ENCODE data around the gene GALNT9. TPM values are rescaled to one million over a fixed set of nuclear protein-coding genes. Genes with fewer than 3 reads are reported as not detected.

GALNT9 gene
- total RNA-seq, 2 donors from 2014 or later: 4.0 to 10.8 TPM

DNA sequence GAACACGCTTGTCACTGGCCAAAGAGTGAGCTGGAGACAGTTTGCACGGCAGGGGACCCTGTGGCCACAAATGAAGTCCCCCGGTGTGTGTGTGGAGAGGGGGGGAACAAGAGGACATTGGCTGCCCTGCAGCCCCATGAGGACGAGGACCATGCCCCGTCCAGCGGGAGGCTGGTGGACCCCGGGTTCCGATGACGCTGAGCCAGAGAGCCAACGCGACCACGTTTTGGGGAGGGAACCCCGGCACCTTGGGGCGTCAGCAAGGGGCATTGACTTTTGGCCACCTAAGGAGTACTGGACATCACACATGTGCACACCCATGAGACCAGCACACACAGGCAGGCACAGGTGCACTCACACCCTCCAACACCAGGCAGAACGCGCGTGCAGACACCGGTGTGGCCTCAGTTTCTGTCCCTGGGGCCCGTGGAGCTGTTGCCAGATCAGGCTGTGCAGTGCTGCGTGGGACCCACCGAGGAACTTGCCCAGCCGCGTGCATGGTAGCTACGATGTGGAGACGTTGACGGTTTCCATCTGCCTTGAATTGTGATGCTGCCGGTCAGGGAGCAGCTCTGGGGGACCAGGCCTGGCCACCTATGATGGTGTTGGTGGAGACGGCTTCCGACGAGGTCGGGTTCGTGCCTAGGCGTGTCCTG lies 158.6 kb downstream of the GALNT9 start:
- Histone ChIP-seq H3K4me3 (no peak overlapping the region), H3K27ac (no peak overlapping the region), H3K27me3 (no peaks in the 10 kb centered on the region), H3K9me3 (no peaks in the 10 kb centered on the region), H3K4me1 (no peaks in the 10 kb centered on the region), H3K36me3 (no peaks in the 10 kb centered on the region)
- DNase-seq (ENCODE audit: low spot score): no peak
- TF ChIP-seq, protein P1, sequence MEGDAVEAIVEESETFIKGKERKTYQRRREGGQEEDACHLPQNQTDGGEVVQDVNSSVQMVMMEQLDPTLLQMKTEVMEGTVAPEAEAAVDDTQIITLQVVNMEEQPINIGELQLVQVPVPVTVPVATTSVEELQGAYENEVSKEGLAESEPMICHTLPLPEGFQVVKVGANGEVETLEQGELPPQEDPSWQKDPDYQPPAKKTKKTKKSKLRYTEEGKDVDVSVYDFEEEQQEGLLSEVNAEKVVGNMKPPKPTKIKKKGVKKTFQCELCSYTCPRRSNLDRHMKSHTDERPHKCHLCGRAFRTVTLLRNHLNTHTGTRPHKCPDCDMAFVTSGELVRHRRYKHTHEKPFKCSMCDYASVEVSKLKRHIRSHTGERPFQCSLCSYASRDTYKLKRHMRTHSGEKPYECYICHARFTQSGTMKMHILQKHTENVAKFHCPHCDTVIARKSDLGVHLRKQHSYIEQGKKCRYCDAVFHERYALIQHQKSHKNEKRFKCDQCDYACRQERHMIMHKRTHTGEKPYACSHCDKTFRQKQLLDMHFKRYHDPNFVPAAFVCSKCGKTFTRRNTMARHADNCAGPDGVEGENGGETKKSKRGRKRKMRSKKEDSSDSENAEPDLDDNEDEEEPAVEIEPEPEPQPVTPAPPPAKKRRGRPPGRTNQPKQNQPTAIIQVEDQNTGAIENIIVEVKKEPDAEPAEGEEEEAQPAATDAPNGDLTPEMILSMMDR (IDR thresholded peaks at IDR 0.05): no peak

DNA sequence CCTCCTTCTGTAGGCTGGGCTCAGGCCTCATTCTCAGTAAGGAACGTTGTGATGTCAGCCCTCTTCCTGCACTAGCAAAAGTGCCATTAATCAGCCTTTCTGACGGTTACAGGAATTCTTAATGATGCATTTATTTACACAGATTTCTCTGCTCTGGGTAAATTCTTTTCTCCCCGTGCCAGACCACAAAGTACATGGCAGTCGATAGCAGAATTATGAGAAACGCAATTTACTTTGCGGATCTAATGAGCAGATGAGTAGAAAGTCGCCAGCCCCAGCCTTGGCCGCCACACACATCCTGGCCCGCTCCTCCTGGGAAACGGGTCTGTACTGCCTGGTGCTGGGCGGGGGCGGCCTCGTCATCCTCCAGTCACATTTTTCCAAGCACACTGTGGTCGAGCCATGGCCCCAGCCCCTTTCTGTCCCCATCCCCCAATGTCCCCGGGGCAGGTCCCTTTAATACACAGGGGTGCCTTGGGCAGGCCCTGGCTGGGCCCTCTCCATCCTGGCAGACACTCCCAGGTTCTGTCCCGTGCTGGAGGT lies 159.2 kb downstream of the GALNT9 start:
- H3K4me3 ChIP-seq: no peak overlapping the region
- H3K36me3 ChIP-seq: no peaks in the 10 kb centered on the region
- H3K4me1 ChIP-seq: no peaks in the 10 kb centered on the region
- no peak overlapping the region for H3K27ac ChIP-seq
- no peak for DNase-seq (ENCODE audit: low spot score)
- TF ChIP-seq, protein P1 (IDR thresholded peaks at IDR 0.05): no peak
- no peaks in the 10 kb centered on the region for H3K27me3 ChIP-seq
- H3K9me3 ChIP-seq: no peaks in the 10 kb centered on the region

DNA sequence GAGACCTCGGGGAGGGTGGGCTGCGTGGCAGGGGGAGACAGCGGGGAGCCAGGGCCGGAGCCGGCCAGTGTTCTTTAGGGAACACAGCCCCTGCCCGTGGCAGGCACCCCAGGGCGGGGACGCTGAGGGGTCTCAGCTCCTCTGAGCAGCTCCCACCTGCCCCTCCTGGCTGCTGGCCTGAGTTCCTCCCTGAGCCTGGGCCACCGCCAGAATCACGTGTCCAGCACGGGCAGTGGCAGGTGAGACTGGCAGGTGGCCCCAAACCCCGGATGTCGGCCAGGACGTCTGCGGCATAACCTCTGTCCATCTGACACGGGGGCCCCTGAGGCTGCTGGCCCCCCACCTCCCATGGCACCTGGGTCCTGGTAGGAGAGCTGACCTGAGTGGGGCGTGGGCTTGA lies 160.0 kb downstream of the GALNT9 start:
- no peaks in the 10 kb centered on the region for H3K27me3 ChIP-seq
- DNase-seq (ENCODE audit: low spot score): no peak
- H3K4me3 ChIP-seq: no peak overlapping the region
- H3K4me1 ChIP-seq: no peaks in the 10 kb centered on the region
- TF ChIP-seq, protein P1 (IDR thresholded peaks at IDR 0.05): no peak
- H3K36me3 ChIP-seq: no peaks in the 10 kb centered on the region
- no peaks in the 10 kb centered on the region for H3K9me3 ChIP-seq
- no peak overlapping the region for H3K27ac ChIP-seq

DNA sequence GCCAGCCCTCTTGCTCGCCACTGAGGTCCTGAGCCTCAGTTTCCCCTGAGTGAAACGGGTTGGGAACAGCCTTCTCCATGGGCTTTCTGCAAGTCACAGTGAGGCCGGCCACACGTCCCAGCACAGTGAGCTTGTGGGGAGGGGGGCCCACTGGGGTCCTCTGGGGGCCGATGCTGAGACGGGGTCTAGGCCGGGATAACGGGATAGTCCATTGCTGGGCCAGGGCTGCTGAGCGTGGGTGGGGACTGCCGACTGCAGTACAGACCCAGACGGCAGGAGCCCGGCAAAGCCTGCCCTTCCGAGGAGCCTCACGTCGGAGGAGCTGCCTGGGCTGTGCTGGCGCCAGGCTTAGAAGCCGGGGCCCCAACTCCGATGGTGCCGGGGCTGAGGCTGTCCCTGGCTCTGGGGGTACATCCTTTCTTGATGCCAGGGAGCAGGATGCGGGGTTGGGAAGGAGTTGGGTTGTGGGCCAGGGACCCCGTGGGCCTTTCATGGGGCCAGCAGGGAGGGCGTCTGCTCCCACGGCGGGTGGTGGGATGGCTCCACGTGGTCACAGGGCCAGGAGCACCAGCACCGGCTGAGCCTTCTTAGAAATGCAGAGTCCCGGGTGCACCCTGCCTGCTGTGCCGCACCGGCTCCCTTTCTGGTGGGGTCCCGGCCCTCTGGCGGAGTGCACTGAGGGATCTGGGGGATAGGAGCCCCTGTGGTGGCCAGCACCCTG lies 160.9 kb downstream of the GALNT9 start:
- DNase-seq (ENCODE audit: low spot score): no peak

DNA sequence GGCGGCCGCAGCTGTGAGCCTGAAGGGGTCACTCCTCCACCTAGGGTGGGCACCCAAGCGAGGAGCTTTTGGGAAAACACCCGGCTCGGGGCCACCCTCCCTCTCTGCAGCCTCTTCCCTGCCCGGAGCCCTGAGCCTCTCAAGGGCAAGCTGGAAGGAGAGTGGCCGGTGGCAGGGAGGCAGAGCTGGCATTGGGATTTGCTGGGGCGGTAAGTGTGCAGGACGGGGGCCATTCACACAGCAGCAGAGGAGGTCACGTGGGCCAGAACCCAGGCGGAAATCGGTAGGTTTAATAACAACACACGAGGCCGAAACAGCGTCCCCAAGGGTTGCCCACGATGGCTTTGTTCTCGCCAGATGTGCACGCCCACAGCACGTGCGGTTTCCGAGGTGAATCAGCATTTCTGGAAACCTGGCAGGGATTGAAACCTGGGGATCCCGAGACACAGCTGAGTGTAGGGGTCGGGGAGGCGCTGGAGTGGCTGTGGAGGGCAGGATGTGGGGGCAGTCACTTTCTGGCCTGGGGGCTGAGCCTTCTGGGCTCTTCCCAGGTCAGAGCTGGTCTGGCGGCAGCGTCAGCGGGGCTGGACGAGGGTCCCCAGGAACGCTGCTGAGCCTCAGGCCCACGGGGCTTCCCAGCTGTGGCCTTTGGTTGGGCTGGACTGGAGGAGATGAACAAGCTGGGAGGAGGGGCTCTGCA lies 161.6 kb downstream of the GALNT9 start:
- no peak for DNase-seq (ENCODE audit: low spot score)
- Histone ChIP-seq H3K27me3 (no peaks in the 10 kb centered on the region), H3K9me3 (no peaks in the 10 kb centered on the region), H3K4me3 (no peak overlapping the region), H3K36me3 (no peaks in the 10 kb centered on the region), H3K27ac (no peak overlapping the region), H3K4me1 (no peaks in the 10 kb centered on the region)
- TF ChIP-seq, protein P1 (IDR thresholded peaks at IDR 0.05): no peak

More for the DNA sequence above, 160.9 kb downstream of the GALNT9 start:
- Histone ChIP-seq H3K4me1 (no peaks in the 10 kb centered on the region), H3K4me3 (no peak overlapping the region), H3K27ac (no peak overlapping the region), H3K9me3 (no peaks in the 10 kb centered on the region), H3K27me3 (no peaks in the 10 kb centered on the region), H3K36me3 (no peaks in the 10 kb centered on the region)
- TF ChIP-seq, protein P1 (IDR thresholded peaks at IDR 0.05): no peak
